Psoas muscle (tissue), 8 donors: ENCODE data around the gene SEC11A. TPM values are rescaled to one million over a fixed set of nuclear protein-coding genes. Genes with fewer than 3 reads are reported as not detected.
"Not testable (repeated sequence)": the region's sequence is repeated elsewhere in the genome, so short reads cannot be mapped to it uniquely, and the experiment has no call there.

ENCODE experiments used
- ATAC-seq, 4 donors: fragments of 200-7000 bp; cut with Tn5 transposase; one replicate each; pipeline ENCODE4 v1.9.1; 2020; ENCODE audit warnings: moderate library complexity in 3 of 4, mild to moderate bottlenecking in 2 of 4
- DNase-seq, 2 donors: peaks; one replicate each; pipeline ENCODE4 v3.0.0-alpha.2; 2020
- H3K27ac ChIP-seq: fragments of 200-600 bp; one replicate; pipeline ENCODE4 v1.8.0; 2022
- H3K27me3 ChIP-seq, 3 donors: fragments of 200-600 bp in 1 of 3; one replicate each; pipeline versions ENCODE4 v1.6.1 to v1.8.0; 2013 to 2022; ENCODE audit warnings: low read length in 2 of 3, mild to moderate bottlenecking in 2 of 3, moderate library complexity in 1 of 3; ENCODE audit not compliant: insufficient read depth in 3 of 3
- H3K36me3 ChIP-seq, 2 donors: fragments of 200-600 bp in 1 of 2; one replicate each; pipeline versions ENCODE4 v1.6.1 to v1.8.0; 2013 to 2022; ENCODE audit warnings: low read depth in 1 of 2, mild to moderate bottlenecking in 1 of 2, moderate library complexity in 1 of 2; ENCODE audit not compliant: insufficient read depth in 1 of 2
- H3K4me1 ChIP-seq: fragments of 200-600 bp; one replicate; pipeline ENCODE4 v1.8.0; 2022
- H3K4me3 ChIP-seq: fragments of 200-600 bp; one replicate; pipeline ENCODE4 v1.8.0; 2022; ENCODE audit warnings: mild to moderate bottlenecking
- H3K9me3 ChIP-seq: fragments of 200-600 bp; one replicate; pipeline ENCODE4 v1.8.0; 2022
- WGBS, 3 donors: extraction: QIAGEN DNeasy Blood & Tissue Kit; methylation state at CpG; one replicate each; pipeline versions ENCODE4 v1.1.6 to v1.1.7; 2013; 5-methylcytosine and 5-hydroxymethylcytosine counted together
- intact Hi-C, 2 donors: fragments of 100-400 bp; cut with DNase I; formaldehyde crosslinking; loops; one replicate each; pipeline versions ENCODE4 v1.11.0 to v1.14.2; 2022
- polyA plus RNA-seq, 3 donors: library from polyadenylated mRNA; stranded (reverse); fragments of 200-250 nt; gene quantifications; one replicate each; pipeline ENCODE4 v1.2.3, GENCODE V29; 2013
- total RNA-seq, 4 donors: library from RNA; stranded (reverse); fragmentation: NEBNext Ultra II Directional in 2 of 4; extraction: Animal tissue kit (Norgen Biotek cat#: 25700) in 2 of 4; gene quantifications; one replicate each; pipeline versions ENCODE4 v1.2.1 to v1.2.4, GENCODE V29; 2021 to 2023
- TF ChIP-seq, protein P1 (sequence below): fragments of 200-600 bp; IDR thresholded peaks from one replicate; pipeline ENCODE4 v1.8.0; 2022; ENCODE audit warnings: antibody characterized with exemption
- donor health status: healthy with polysubstance abuse.
- donor health status: DM: no; HTN: no; CAD: no; lungs with moderate emphysema.
- donor health status: Bipolar disorder and iron deficiency.
- donor health status: healthy.
- donor health status: DM: yes; HTN: yes; CAD: no.
- donor health status: DM: no; HTN: no; CAD: no.
- donor health status: DM: no; HTN: no; CAD: no.
- donor health status: DM: yes; HTN: yes; CAD: no.

The SEC11A gene
- total and polyA plus RNA-seq, 7 donors, result 80.7 to 237 (median 106) TPM

DNA sequence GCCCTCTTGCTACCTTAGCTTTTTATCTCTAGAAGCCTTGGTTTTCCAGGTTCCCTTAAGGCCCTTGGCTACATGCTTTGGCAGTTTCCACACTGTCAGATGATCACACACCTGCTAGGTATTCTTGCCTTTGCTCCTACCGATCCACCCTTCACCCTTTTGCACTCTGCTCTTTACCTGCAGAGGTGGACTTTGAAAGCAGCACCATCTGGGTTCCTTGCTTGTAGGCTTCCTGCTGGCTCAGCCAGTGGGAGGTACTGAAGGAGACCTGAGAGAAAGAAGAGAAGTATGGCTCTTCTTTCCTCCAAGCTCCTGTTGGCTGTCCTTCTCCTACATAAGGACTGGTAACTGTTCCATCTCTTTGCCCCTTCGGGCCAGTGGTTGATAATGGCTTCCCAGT lies 25.2 kb upstream of the SEC11A start:
- TF ChIP-seq, protein P1, sequence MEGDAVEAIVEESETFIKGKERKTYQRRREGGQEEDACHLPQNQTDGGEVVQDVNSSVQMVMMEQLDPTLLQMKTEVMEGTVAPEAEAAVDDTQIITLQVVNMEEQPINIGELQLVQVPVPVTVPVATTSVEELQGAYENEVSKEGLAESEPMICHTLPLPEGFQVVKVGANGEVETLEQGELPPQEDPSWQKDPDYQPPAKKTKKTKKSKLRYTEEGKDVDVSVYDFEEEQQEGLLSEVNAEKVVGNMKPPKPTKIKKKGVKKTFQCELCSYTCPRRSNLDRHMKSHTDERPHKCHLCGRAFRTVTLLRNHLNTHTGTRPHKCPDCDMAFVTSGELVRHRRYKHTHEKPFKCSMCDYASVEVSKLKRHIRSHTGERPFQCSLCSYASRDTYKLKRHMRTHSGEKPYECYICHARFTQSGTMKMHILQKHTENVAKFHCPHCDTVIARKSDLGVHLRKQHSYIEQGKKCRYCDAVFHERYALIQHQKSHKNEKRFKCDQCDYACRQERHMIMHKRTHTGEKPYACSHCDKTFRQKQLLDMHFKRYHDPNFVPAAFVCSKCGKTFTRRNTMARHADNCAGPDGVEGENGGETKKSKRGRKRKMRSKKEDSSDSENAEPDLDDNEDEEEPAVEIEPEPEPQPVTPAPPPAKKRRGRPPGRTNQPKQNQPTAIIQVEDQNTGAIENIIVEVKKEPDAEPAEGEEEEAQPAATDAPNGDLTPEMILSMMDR, result no peak
- H3K36me3 ChIP-seq, result peaks cover 0 to 4% of the 10 kb centered on the region in 2 donors
- peaks cover 12% of the 10 kb centered on the region for H3K4me1 ChIP-seq
- intact Hi-C loops, result loop anchor here in 1 of 2 donors (10.0 kb wide), 2 partner anchors 146 to 184 kb away; no protein-coding TSS in a partner anchor
- ATAC-seq, result no peak
- H3K9me3 ChIP-seq, result no peaks in the 10 kb centered on the region
- DNase-seq, result no peak
- 60 to 86% (median 60%) methylated on average over 2 of the region's 2 CpGs for WGBS, 3 donors
- H3K4me3 ChIP-seq, result no peak overlapping the region
- H3K27me3 ChIP-seq, result no peaks in the 10 kb centered on the region
- no peak overlapping the region for H3K27ac ChIP-seq

DNA sequence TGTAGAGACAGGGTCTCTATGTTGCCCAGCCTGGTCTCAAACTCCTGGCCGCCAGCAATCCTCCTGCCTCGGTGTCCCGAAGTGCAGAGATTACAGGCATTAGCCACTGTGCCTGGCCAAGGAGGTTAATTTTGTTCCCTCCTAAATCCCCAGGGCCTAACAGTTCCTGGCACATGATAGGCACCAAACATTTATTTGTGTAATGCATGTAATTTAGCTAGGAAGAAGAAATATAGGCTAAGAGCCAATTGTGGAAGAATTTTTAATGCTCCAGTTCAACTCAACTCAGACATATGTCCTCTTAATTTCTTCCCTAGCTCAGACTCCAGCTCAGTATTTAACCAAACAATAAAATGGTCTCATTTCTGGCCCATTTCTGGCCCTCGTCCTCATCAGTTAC lies 24.8 kb upstream of the SEC11A start:
- no peak for ATAC-seq
- TF ChIP-seq, protein P1, result no peak
- intact Hi-C loops, result loop anchor here in 1 of 2 donors (10.0 kb wide), 2 partner anchors 146 to 184 kb away; no protein-coding TSS in a partner anchor
- no peak for DNase-seq
- 58 to 72% (median 61%) methylated on average over 4 of the region's 4 CpGs for WGBS, 3 donors
- H3K4me3 ChIP-seq, result no peak overlapping the region
- H3K27ac ChIP-seq, result no peak overlapping the region
- peaks cover 9% of the 10 kb centered on the region for H3K4me1 ChIP-seq
- peaks cover 0 to 6% of the 10 kb centered on the region in 2 donors for H3K36me3 ChIP-seq
- no peaks in the 10 kb centered on the region for H3K9me3 ChIP-seq
- no peaks in the 10 kb centered on the region for H3K27me3 ChIP-seq

DNA sequence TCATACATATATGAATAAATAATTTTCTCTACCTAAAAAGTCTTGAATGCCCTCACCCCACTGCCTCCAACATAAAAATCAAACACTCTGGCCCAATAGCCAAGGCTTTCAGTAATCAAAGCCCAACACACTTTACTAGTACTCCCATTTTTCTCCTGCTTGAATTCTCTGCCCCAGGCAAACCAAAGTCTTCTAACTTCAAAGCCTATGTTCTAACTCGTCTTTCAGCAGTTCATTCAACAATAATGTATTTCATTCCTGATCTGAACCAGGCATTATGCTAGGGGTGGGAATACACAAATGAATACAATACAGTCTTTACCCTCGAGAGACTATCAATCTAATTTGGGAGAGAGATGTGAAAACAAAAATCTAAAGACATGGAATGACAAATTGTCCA lies 21.1 kb upstream of the SEC11A start:
- Histone ChIP-seq H3K27ac (no peak overlapping the region), H3K4me1 (no peaks in the 10 kb centered on the region), H3K9me3 (no peaks in the 10 kb centered on the region), H3K36me3 (peaks cover 0 to 6% of the 10 kb centered on the region in 2 donors), H3K27me3 (no peaks in the 10 kb centered on the region), H3K4me3 (no peak overlapping the region)
- TF ChIP-seq, protein P1, result no peak
- whole genome bisulfite sequencing, 3 donors, result 81 to 88% (median 85%) methylated on average over 2 of the region's 2 CpGs
- ATAC-seq, result no peak
- intact Hi-C loops, result no loop called here
- DNase-seq, result no peak

DNA sequence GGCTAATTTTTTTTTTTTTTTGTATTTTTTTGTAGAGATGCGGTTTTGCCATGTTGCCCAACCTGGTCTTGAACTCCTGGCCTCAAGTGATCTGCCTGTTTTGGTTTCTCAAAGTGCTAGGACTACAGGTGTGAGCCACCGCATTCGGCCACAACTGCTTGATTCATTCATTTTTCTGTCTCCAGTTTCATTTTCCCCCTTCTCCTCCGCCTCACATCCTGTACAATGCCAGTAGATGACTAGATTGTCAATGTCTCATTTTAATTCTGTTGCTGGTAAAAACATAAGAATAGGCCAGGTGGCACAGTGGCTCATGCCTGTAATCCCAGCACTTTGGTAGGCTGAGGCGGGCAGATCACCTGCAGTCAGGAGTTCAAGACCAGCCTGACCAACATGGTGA lies 20.4 kb upstream of the SEC11A start:
- no peak overlapping the region for H3K27ac ChIP-seq
- H3K27me3 ChIP-seq, result no peaks in the 10 kb centered on the region
- whole genome bisulfite sequencing, 3 donors, result 92 to 98% (median 97%) methylated on average over 5 of the region's 5 CpGs
- DNase-seq, result no peak
- H3K4me1 ChIP-seq, result no peaks in the 10 kb centered on the region
- H3K4me3 ChIP-seq, result no peak overlapping the region
- no peaks in the 10 kb centered on the region for H3K9me3 ChIP-seq
- intact Hi-C loops, result no loop called here
- ATAC-seq, result no peak
- H3K36me3 ChIP-seq, result peaks cover 0 to 6% of the 10 kb centered on the region in 2 donors
- TF ChIP-seq, protein P1, result no peak

DNA sequence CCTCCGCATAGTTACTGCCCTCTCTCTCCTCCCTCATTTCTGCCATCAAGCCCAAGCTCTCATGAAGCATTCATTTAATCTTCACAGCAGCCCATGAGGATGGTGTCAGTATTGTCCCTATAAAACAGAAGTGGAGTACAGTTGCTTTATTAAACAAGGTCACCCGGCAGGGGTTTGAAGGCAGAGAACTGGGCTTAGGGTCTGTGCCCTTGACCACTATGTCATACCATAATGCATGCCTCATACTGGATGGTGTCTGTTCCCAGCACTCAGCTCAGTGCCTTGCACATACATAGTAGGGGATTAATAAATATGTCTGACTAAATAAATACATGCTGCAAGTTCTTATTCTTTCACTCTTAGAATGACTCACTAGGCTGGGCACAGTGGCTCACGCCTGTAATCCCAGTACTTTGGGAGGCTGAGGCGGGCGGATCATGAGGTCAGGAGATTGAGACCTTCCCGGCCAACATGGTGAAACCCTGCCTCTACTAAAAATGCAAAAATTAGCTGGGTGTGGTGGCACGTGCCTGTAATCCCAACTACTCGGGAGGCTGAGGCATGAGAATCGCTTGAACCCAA lies 19.6 kb upstream of the SEC11A start:
- DNase-seq, H3K4me1 ChIP-seq, H3K27me3 ChIP-seq, H3K9me3 ChIP-seq, H3K4me3 ChIP-seq, H3K27ac ChIP-seq, ATAC-seq, H3K36me3 ChIP-seq, intact Hi-C loops: not testable (repeated sequence)
- WGBS, 3 donors, result 80 to 86% (median 84%) methylated on average over 9 of the region's 9 CpGs
